Thyroid gland (tissue), 4 donors: ENCODE results near the gene CDH4. TPM values are rescaled to one million over a fixed set of nuclear protein-coding genes. Genes with fewer than 3 reads are reported as not detected.

Experiments
- DNase-seq, 2 donors: peaks; one replicate each; pipeline ENCODE4 v3.0.0-alpha.2; 2019
- H3K27ac ChIP-seq, 3 donors: fragments of 200-600 bp; sonication (generic); 1 replicate in 2 of 3; 2 replicates in 1 of 3; pipeline ENCODE4 v1.5.1; 2016 to 2019; ENCODE audit warnings: mild to moderate bottlenecking in 1 of 3, moderate library complexity in 1 of 3
- H3K27me3 ChIP-seq: fragments of 200-600 bp; sonication (generic); one replicate; pipeline ENCODE4 v1.5.1; 2019
- H3K36me3 ChIP-seq, 2 donors: fragments of 200-600 bp; sonication (generic); one replicate each; pipeline ENCODE4 v1.5.1; 2016 to 2019
- H3K4me1 ChIP-seq, 2 donors: fragments of 200-600 bp; sonication (generic); one replicate each; pipeline ENCODE4 v1.5.1; 2017 to 2019
- H3K4me3 ChIP-seq, 3 donors: fragments of 200-600 bp; sonication (generic); replicated peaks in 1 of 3; 1 replicate in 2 of 3; 2 replicates in 1 of 3; pipeline ENCODE4 v1.5.1; 2016; ENCODE audit warnings: mild to moderate bottlenecking in 1 of 3
- H3K9me3 ChIP-seq: fragments of 200-600 bp; sonication (generic); one replicate; pipeline ENCODE4 v1.5.1; 2017
- POLR2A ChIP-seq, 2 donors: fragments of 450-650 bp; IDR thresholded peaks; one replicate each; pipeline ENCODE4 v1.6.1; 2017; ENCODE audit warnings: antibody characterized with exemption in 2 of 2, mild to moderate bottlenecking in 2 of 2, moderate library complexity in 1 of 2
- WGBS, 2 donors: methylation state at CpG; one replicate each; pipeline ENCODE4 v1.1.5; 2017; 5-methylcytosine and 5-hydroxymethylcytosine counted together
- intact Hi-C: fragments of 100-400 bp; cut with DNase I; formaldehyde crosslinking; loops from one replicate; pipeline ENCODE4 v1.15.1; 2023
- total RNA-seq, 4 donors: library from RNA; depleted of rRNA; stranded (reverse); fragments of >200 nt; gene quantifications; one replicate each; pipeline ENCODE4 v1.2.3, GENCODE V29; 2016
- TF ChIP-seq, protein P1 (sequence below), 6 experiments: fragments of 200-600 bp in 3 of 6; fragments of 450-650 bp in 3 of 6; sonication (generic) in 3 of 6; IDR thresholded peaks; one replicate each; pipeline ENCODE4 v1.5.1; 2016 to 2019; ENCODE audit warnings: antibody characterized with exemption in 6 of 6, mild to moderate bottlenecking in 2 of 6, inconsistent platforms in 1 of 6, moderate library complexity in 1 of 6

Gene CDH4
- total RNA-seq, 4 donors from 2014 or later, result 0.22 to 0.29 (median 0.29) TPM; not detected in 1

GRCh38 chr20:61291166-61291829, 39.2 kb downstream of the CDH4 start:
- WGBS, 2 donors, result 91 to 92% methylated on average over 17 of the region's 17 CpGs
- no peak overlapping the region for H3K27ac ChIP-seq
- intact Hi-C loops, result no loop called here
- no peaks in the 10 kb centered on the region for H3K27me3 ChIP-seq
- H3K4me3 ChIP-seq, result no peak overlapping the region
- no peak for TF ChIP-seq POLR2A (IDR thresholded peaks at IDR 0.05)
- TF ChIP-seq, protein P1, sequence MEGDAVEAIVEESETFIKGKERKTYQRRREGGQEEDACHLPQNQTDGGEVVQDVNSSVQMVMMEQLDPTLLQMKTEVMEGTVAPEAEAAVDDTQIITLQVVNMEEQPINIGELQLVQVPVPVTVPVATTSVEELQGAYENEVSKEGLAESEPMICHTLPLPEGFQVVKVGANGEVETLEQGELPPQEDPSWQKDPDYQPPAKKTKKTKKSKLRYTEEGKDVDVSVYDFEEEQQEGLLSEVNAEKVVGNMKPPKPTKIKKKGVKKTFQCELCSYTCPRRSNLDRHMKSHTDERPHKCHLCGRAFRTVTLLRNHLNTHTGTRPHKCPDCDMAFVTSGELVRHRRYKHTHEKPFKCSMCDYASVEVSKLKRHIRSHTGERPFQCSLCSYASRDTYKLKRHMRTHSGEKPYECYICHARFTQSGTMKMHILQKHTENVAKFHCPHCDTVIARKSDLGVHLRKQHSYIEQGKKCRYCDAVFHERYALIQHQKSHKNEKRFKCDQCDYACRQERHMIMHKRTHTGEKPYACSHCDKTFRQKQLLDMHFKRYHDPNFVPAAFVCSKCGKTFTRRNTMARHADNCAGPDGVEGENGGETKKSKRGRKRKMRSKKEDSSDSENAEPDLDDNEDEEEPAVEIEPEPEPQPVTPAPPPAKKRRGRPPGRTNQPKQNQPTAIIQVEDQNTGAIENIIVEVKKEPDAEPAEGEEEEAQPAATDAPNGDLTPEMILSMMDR (IDR thresholded peaks at IDR 0.05), result no peak
- DNase-seq, result no peak
- no peaks in the 10 kb centered on the region for H3K9me3 ChIP-seq
- H3K4me1 ChIP-seq, result no peaks in the 10 kb centered on the region
- no peaks in the 10 kb centered on the region for H3K36me3 ChIP-seq

DNA sequence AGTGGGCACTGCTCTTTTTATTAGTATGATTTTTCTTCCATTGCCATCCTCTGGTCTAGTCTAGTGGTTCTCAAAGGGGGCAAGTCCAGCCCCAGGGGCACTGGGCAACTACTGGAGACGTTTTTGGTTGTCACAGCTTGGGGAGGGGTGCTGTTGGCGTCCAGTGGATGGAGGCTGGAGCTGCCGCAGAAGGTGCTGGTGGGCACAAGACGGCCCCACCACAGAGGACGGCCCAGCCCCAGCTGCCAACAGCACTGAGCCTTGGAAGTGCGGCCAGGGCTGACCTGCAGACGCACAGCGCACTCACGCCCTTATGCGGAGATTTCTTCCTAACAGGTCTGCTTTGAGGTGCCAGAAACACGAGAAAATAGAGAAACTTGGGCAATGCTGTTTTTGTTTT, 40.3 kb downstream of the CDH4 start:
- H3K9me3 ChIP-seq, result no peaks in the 10 kb centered on the region
- intact Hi-C loops, result no loop called here
- no peak for TF ChIP-seq POLR2A (IDR thresholded peaks at IDR 0.05)
- TF ChIP-seq, protein P1 (IDR thresholded peaks at IDR 0.05), result no peak

DNA sequence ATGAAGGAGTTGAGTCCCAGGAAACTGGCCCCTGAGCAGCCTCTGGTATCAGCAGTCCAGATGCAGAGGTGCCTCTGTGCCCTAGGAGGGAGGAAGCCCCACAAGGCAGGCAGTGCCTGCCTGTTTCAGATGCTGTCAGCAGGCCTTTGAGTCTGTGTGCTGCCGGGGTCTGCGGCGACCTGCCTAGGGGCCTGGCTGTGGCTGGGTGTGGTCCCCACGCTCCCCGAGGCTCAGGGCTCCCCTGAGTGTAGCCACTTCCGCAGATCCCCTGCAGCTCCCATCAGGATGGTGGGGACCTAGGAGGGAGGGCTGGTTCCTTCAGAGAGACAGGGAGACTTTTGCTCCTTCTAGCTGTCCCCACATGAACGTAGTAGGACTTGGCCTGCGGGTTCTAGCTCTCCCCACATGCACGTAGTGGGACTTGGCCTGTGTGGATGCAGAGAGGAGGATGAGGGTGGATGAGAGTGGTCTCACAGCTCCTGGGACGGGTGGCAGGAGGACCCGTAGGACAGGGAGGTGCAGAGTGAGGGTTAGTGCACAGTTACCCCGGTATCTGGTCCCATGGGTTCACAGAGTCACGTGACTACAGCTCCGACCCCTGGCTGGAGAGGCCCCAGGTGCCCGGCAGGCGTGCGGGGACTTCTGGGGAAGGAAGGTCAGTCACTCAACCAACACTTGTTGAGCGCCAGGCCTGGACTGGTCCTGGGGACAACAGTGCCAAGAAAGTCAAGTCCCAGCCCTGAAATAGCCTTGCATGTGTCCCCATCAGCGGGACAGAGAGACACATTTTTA, 41.0 kb downstream of the CDH4 start:
- TF ChIP-seq, protein P1 (IDR thresholded peaks at IDR 0.05), result no peak
- no peak for TF ChIP-seq POLR2A (IDR thresholded peaks at IDR 0.05)
- DNase-seq, result no peak
- intact Hi-C loops, result no loop called here
- H3K27me3 ChIP-seq, result no peaks in the 10 kb centered on the region
- H3K9me3 ChIP-seq, result no peaks in the 10 kb centered on the region
- no peaks in the 10 kb centered on the region for H3K36me3 ChIP-seq
- no peak overlapping the region for H3K4me3 ChIP-seq
- no peak overlapping the region for H3K27ac ChIP-seq
- H3K4me1 ChIP-seq, result no peaks in the 10 kb centered on the region
- WGBS, 2 donors, result 84% methylated on average over 13 to 14 of the region's 19 CpGs

More for the DNA sequence above, 40.3 kb downstream of the CDH4 start:
- Histone ChIP-seq H3K36me3 (no peaks in the 10 kb centered on the region), H3K4me1 (no peaks in the 10 kb centered on the region), H3K27me3 (no peaks in the 10 kb centered on the region), H3K27ac (no peak overlapping the region), H3K4me3 (no peak overlapping the region)
- WGBS, 2 donors, result 77 to 82% methylated on average over 8 to 10 of the region's 11 CpGs
- no peak for DNase-seq

GRCh38 chr20:61293951-61294350, 41.9 kb downstream of the CDH4 start:
- Histone ChIP-seq H3K27me3 (no peaks in the 10 kb centered on the region), H3K27ac (no peak overlapping the region), H3K36me3 (no peaks in the 10 kb centered on the region), H3K4me3 (no peak overlapping the region), H3K4me1 (no peaks in the 10 kb centered on the region), H3K9me3 (no peaks in the 10 kb centered on the region)
- no peak for DNase-seq
- WGBS, 2 donors, result 33 to 80% methylated on average over 1 to 2 of the region's 12 CpGs
- no peak for TF ChIP-seq POLR2A (IDR thresholded peaks at IDR 0.05)
- TF ChIP-seq, protein P1 (IDR thresholded peaks at IDR 0.05), result no peak
- intact Hi-C loops, result no loop called here

DNA sequence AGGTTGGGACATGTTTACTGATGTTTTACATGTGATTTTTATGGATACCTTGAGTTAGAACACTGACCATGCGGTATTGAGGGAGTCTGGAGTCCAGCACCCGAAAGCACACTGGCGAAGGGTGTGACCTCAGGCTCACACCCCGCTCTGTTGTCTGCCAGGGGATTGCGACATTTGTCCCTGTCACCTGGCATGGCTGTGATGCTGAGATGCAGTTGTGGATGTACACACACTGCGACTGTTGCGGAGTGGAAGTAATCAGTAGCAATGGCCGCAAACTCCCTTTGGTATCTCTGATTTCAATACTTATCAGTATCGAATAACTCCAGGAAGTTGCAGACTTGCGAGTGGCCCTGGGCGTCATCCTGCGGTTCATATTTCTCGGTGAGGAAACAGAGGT, 43.2 kb downstream of the CDH4 start:
- no peaks in the 10 kb centered on the region for H3K4me1 ChIP-seq
- 85 to 88% methylated on average over 13 of the region's 13 CpGs for WGBS, 2 donors
- DNase-seq, result no peak
- TF ChIP-seq, protein P1 (IDR thresholded peaks at IDR 0.05), result no peak
- TF ChIP-seq POLR2A (IDR thresholded peaks at IDR 0.05), result no peak
- no peak overlapping the region for H3K4me3 ChIP-seq
- no peak overlapping the region for H3K27ac ChIP-seq
- no peaks in the 10 kb centered on the region for H3K27me3 ChIP-seq
- no peaks in the 10 kb centered on the region for H3K9me3 ChIP-seq
- intact Hi-C loops, result no loop called here
- H3K36me3 ChIP-seq, result no peaks in the 10 kb centered on the region
